ENCODE results near the gene PRRT1B.

PRRT1B gene

DNA sequence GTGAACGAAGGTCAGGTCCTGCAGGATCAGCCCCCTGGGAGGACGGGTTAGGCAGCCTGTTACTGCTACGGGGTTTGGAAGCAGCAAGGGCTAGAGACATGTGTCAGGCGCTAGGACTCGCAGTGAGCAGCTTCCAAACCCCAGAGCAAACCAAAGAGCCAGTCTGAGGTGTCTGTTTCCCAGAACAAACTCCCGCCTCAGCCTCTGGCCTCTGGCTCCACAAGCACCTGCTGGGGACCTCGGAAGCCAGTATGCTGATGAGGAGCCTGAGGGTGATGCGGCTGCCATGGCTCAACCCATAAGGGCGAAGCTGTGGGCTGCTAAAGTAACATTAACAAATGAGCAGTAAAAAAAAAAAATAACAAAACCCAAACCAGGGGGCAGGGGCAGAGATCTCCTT, 35.0 kb downstream of the PRRT1B start:
- DNase-seq (ENCODE audit: low spot score) = no peak

DNA sequence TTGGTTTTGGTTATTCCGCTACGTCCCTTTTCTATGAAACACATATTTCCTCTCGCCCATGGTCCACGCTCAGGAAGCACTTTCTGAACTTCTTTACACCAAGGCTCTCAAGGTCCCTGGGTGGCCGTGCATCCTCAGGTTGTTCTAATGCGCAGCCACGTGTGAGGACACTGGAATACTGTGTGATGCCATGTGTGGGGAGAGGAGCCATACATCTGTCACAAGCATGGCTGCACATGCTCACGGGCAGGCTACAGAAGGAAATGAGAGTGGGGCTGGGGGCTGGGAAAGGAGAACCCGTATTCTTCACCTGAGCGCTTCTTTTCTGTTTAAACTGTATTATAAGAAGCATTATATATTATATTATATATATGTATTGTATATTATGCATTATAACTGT, 36.7 kb downstream of the PRRT1B start:
- DNase-seq (ENCODE audit: low spot score) = no peak

DNA sequence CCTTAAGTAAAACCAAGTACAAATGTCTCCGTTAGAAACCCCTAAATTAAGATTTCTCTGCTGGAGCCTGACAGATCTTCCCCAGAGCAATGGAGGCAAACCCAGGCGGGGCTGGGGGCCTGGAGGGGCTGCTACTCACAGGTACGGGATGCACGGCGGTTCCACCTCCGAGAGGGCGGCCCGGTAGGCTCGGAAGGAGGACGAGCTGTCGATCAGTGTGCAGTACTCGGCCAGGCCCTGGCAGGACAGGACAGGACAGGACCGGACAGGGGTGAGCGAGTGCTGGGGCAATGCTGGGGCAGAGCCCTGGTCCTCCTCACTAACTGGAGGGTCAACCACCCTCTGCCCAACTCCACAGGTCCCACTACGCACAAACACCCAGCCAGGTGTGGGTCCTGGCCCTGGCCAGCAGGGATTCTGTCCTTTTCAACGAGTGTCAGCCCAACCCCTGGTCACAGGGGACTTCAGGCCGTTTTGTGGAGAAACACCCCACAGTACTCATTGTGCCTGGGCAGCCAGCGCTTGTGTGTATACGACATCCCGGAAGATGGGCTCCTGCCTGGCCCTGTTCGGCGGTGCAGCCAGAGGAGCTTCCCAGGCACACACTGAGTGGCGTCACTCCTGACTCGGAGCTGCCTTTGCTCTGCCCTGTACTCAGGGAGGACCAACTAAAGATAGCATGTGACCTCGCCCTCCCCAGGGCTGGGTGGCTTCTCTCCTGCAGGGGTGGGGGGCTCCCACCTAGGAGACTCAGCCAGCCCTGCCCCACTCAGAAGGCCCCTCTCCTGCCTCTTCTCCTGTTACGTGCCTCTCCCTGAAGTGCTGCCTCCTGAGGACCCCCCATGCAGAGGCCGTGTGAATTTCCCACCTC, 37.4 kb downstream of the PRRT1B start:
- no peak for DNase-seq (ENCODE audit: low spot score)

DNA sequence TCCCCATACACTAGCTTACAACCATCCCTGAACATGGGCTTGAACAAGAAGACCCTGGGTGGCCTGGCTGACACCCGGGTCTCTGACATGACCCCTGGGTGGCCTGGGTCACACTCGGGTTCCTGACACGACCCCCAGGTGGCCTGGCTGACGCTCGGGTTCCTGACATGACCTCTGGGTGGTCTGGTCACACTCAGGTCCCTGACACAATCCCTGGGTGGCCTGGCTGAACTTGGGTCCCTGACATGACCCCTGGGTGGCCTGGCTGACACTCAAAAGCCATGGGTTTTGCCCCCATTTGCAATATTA, 38.0 kb downstream of the PRRT1B start:
- DNase-seq (ENCODE audit: low spot score) = no peak

DNA sequence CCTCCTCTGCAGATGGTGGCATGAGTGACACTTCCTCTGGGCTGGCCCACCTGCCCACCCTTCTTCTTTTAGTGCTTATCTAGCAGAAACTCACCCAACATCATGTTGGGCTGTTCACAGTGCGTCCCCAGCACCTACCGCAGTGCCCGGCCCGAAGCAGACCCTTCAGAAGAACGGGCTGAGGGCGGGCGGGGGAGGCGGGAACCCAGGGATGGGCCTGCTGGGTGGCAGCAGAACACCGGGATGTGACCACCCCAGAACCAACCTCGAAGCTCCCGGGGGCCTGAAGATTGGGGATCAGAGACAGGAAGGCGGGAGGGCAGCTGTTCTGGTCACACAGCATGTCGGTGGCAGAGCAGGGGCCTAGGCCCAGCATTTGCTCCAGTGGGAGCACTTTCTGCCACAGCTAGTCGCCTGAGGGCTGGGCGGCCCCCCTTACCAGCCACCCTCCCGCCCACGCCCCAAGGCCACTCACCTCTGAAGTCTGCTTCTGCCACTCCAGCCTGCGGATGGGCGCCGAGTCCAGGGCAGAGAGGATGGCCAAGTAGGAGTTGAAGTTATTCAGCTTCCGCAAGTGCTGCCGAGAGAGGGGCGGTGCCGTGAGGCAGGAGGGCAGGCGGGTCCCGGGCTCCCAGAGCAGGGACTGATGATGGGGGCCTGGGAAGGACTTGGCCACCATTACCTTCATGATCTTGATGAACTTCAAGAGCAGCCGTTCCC, 38.7 kb downstream of the PRRT1B start:
- no peak for DNase-seq (ENCODE audit: low spot score)

DNA sequence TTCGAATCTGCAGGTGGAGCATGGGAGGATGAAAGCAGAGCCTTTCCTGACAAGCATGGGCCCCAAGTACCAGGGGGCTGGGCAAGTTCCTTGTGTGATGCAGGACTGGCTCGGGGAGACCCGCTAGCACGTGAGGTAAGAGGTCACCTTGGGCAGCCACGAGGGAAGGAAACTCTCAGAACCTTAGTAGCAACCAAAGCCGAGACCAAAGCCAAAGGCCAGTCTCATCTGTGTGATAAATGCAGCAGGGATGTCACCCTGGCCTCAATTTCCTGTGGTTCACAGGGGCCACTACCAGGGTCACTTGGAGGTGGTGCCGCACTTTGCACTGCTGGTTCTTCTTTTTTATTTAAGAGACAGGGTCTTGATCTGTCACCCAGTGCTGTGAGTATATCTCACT, 39.5 kb downstream of the PRRT1B start:
- no peak for DNase-seq (ENCODE audit: low spot score)

DNA sequence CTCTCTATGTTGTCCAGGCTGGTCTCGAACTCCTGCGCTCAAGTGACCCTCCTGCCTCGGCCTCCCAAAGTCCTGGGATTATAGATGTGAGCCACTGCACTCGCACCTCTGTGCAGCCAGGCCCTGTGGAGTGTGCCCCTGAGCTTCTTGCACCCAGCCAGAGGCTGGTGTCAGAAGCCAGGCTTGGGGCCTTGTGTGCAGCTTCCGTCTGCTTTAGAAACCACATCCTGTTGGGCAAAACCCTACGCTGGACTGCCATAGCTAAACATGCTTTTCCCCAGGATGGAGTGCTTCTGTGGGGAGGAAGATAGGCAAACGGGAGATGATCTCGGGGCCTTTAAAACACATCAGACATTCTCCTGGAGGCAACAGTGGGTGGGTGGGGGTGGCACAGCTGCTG, 40.1 kb downstream of the PRRT1B start:
- peak; percentile 60 for DNase-seq (ENCODE audit: low spot score)

DNA sequence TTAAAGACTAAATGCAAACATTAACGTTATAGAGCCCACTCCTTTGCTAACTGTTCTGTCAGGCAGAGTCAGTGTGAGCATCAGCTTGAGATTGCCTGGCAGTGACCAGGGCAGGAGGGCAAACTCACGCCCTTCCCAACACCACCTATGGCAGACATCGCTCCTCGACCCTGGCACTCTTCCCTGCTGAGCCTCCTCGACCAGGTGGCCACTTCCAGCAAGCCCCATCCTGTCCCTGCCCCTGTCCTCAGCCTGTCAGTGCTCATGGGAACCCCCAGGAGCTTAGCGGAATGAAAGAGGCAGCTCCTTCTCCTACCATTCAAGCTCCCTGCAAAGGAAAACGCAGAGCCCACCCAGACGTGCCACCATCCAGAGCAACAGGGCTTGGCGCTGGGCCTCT, 42.0 kb downstream of the PRRT1B start:
- DNase-seq (ENCODE audit: low spot score) = no peak

DNA sequence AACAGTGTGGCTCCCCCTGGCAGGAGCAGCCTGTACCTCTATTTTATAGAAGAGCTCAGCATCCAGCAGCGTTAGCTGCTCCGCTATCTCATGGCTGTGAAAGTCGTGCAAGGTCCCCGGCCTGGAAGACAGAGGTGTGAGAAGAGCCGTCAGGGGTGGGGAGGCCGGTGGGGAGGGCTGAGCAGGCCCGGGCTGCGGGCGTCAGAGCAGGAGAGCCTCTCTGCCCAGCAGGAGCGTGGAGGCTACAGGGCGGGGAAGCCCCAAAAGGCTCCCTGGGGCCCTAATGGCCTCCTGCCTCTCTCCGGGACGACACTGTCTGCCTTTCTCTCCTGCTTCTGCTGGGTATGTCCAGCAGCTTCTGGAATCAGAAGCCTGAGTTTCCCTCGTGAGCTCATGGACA, 42.6 kb downstream of the PRRT1B start:
- DNase-seq (ENCODE audit: low spot score) = no peak

DNA sequence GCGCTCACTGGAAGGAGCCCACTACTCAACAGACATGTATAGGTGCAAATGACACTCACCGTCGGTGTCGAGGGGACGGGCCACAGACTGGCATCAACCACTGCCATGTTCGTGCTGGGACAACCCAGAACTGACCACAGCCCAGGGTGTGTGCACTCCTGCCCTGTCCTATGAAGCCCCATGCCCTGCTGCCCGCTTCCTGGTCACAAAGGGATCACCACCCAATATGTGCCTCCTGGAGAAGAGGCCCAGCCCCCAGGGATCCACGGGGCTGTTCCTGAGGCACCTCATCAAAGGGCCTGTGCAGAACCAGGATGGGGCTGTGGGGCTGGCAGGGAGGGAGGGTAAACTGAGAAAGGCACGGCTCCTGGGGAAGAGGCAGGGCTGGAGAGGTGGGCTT, 43.1 kb downstream of the PRRT1B start:
- DNase-seq (ENCODE audit: low spot score) = no peak

DNA sequence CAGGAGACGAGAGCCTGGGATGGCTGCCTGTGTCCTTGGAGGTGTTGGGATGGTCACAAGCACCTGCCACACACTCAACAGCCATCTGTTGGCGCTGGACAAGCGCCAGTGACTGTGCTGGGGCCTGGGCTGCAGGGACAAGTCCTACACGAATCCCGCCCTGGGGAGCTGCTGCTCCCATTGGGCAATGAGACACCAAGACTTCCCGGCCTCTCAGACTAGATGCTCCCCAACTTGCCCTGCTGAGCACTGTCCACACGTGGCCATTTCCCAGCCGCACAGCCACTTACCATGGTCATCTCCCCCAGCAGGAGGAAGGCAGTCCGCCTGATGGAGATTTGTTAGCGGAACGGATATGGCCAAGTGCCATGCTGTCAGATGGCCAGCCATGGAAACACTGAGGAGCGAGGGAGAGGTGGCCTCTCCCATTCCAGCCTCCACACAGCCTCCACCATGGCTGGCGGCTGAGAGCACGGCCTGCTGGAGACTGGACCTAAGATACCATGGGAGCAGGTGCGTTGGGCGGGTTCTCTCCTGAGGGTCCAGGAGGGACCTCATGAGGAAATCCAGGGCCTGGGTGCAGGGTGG, 43.9 kb downstream of the PRRT1B start:
- no peak for DNase-seq (ENCODE audit: low spot score)

DNA sequence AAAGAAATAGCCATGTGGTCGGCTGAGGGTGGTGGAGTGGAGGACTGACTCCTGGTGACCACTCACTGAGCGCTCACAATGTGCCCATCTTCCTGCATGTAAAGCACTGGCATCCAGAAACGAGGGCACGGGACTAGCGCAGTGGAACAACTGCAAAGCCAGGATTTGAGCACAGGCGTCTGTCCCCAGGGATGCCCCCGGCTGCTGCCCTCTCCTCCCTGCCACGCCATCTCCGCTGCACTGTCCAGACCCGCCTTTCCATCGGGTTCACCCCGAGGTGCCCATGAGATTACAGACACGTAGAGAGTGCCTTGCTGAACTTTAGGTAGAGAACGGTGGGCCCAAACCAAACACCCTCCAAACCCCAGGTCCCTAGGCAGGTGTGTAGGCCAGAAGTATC, 44.7 kb downstream of the PRRT1B start:
- no peak for DNase-seq (ENCODE audit: low spot score)

DNA sequence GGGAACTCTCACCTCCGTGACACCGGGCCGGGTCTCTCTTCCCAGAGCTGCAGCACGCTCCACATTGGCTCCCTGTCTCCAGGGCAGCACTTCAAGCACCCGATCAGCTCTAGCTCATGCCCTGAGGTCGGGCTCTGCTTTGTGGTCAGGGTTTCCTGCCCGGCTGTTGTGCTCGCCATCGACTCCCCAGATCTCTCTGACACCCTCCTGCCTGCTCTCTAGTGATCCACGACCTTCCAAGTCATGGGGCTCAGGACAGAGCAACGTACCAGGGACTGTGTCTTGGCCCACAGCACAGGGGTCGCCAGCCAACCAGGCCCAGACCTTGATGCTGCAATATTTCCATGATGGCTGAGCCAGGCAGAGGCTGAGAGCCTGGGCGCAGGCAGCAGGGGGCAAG, 45.1 kb downstream of the PRRT1B start:
- DNase-seq (ENCODE audit: low spot score) = no peak

DNA sequence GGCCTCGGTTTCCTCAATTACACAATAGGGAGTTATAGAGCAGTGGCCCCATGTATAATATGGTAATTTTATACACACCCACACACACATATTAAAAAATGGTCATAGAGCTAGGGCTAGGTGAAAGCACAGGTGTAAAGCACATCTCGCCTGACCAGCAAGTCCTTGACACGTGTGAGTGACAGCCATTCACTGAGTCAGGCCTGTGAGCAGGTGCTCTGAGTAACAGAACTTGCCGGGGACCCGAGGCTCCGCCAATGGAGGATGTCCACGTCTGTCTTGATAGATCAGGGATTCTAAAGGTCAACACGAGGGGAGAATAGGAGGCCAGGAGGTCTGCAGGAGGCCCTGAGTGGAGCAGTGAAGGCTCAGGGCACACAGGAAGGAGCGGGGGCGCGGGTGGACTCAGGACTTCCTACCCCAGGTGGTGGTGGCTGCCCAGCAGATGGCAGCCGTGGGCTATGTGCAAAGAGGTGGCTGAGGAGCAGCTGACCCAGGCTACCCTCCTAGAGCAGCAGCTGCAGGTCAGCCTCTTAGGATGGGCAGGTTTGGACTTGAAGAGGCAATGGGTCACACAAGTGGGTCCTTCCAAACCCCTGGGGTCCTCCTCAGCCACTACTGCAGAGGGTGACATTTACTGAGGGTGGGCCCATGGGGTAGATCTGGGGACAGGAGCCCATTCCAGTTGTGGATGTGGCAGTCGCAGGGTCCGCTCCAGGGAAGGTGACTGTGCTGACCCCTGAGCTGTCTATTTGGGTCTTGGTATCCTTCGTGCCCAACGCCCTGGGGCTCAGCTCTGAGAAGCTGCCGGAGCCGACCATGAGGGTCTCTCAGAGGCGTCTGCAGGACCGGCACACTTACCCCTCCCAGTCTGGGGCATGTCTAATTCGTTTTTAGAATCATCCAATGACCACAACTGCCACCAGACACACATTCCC, 45.9 kb downstream of the PRRT1B start:
- DNase-seq (ENCODE audit: low spot score) = peak; percentile 86

DNA sequence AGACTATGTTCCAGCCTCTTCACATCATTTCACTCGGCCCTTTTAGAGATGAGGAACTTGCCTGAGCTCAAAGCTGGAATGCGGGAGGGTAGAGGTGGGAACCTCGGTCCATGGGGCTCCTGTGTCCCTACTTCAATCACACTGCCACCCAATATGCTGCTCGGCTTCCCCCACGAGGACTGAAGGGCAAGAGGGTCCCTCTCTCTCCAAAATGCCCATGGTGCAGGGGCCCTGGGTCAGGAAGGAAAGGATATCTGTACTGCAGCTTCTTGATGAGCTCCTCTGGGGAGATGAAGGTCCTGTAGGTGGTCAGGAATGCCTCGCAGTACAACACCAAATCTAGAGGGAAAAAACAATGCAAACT, 46.5 kb downstream of the PRRT1B start:
- no peak for DNase-seq (ENCODE audit: low spot score)

DNA sequence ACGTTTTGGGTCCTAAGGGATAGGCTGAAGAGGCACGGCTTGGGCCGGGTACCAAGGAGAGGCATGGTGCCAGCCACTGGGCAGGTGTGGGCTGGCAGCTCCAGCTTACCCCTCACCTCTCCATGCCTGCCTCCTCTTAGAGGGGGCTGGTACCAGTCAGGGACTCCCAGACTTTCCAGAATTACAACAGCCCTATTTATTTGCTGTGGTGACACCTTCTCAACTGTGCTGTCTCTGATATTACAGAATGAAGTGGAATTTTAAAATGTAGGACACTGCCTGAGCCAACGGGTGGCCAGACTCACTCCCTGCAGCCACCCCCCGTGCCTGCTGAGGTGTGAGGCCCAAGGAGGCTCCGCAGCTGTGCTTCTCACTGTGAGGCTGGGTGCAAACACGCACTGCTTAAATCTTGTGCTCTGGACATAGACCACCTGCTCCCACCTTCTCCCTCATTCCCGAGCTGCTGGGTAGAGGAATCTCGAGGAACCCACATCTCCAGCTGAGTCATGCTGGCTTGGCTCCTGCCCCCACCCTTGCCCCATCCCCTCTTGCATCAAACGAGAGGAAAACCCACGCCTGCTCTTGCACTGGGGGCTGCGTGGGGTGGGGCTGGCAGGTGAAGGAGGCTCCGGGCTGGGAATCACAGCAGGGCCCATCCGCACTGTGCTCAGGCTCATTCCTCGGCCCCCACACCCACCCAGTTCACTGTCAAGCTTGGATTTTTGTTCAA, 47.9 kb downstream of the PRRT1B start:
- no peak for DNase-seq (ENCODE audit: low spot score)

DNA sequence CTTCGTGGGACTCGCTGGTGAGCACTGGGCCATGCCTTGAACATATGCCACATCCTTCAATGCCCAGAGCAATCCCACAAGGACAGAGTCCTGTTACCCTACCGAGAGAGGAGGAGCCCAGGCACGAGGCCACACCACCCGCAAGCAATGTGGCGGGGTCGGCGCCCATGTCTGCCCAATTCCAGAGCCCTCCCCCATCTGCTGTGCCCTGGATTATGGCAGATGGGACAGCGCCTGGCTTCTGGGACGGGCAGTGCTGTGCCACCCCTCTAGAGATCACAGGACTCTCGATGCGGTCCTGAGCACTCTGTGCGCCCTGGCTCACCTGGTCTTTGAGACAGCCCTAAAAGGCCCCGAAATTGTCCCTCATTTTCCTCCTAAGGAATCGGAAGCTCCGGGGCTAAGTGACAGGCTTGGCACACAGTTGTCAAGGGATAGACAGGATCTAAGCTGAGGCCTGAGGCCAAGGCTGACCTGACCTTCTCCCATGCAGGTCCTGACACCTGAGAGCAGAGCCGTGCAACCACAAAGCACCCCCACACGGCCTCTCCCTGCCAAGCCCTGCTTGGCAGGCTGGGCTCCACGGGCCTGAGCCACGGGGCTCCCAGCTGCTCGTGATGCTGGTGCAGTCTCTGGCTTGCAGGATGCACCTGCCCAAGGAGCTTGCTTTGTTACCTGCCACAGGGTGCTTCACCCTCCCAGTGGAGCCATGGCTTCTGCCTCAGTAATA, 48.8 kb downstream of the PRRT1B start:
- no peak for DNase-seq (ENCODE audit: low spot score)

DNA sequence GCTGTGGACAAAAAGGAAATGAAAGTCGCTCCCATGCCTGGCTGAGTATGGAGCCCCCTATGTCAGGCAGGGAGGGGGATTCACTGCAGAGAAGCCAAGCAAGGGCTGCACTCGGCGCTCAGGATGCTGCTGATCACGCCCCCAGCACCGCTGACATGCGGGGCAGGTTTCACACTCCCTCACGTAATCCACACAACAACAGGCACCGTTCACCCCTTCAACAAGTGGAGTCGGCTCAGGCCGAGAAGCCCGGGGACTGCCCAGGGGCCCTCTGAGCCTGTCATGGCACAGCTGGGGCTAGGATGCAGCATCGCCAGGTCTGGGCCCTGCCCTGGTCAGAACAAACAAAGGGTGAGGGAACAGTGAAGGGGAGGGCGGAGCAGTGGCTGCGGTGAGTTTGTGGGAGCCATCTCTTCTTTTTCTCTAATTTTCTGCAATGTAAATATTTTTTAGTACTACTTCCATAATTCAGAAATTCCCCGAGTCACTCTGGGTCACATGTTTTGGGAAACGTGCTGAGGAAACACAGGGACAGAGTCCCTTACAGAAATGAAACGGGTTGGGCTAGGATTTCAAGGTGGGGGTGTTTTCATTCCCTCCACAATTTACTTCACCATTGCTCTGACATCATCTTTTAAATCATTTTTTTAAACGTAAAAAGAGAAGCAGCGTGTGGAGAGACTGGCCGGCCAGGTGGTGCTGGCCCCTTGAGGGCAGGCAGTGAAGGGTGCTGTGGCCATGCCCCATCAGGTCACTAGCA, 49.8 kb downstream of the PRRT1B start:
- no peak for DNase-seq (ENCODE audit: low spot score)

DNA sequence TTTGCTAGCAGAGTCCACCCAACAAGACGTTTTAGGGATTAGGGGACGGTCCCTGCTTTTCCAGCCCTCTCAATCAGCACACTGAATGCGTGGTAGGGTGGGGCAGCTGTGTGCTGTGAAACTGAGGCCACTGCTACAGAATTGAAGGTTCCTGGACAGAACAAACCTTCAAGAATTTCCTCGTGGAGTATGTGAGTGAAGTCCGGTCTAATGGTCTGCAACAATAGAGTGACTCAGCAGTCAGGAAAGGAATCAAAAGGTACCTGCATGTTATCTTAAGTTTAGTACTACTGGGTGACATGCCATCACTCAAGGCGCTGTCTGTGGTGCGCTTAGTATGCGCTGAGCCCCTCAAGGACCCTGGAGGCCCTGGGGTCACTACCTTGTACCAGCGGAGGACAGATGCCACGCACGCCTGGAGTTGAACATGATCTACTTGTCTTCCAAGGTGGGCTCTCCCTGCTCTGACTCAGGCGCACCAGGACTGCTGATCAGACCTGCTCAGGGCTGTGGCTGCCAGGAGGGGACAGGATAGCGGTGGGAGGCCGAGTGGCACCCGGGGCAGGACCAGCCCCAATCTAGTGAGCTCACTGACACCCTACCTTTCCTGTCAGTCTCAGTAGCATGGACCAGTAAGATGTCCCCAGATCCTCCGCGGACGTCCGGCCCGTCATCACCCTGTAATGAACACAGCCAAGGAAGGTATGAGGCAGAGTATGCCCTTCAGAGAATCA, 50.5 kb downstream of the PRRT1B start:
- DNase-seq (ENCODE audit: low spot score) = no peak

DNA sequence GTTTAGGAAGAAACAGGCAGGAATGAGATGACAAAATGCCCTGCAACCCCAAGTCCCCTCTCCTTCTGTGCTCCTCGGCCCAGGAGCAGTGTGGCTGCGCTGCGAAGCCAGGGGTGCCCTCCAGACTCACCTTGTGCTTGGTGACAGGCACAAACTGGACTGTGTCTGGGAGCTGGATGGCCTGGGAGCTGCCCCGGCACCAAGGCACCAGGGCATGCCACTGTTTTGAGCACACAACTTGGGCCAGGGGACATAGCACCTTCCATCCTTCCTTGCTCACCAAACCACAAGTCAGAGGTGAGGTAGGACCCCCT, 51.1 kb downstream of the PRRT1B start:
- no peak for DNase-seq (ENCODE audit: low spot score)

All from Ammon's horn (tissue), 1 donor.